ENCODE results near the gene CIAO2B.
"Not testable (repeated sequence)": the region's sequence is repeated elsewhere in the genome, so short reads cannot be mapped to it uniquely, and the experiment has no call there.

CIAO2B gene

GRCh38 chr16:66934138-66934838 lies at the start of gene CIAO2B:
Gene CIAO2B, minus strand, starts transcription at chr16:66934402. Its CDS starts 38 bp downstream, at chr16:66934364.
- peak; percentile 68 to 86 (median 81) for DNase-seq

- DNase-seq, result no peak
Observed at GRCh38 chr16:66983033-66983432, 48.8 kb upstream of the CIAO2B start.

DNA sequence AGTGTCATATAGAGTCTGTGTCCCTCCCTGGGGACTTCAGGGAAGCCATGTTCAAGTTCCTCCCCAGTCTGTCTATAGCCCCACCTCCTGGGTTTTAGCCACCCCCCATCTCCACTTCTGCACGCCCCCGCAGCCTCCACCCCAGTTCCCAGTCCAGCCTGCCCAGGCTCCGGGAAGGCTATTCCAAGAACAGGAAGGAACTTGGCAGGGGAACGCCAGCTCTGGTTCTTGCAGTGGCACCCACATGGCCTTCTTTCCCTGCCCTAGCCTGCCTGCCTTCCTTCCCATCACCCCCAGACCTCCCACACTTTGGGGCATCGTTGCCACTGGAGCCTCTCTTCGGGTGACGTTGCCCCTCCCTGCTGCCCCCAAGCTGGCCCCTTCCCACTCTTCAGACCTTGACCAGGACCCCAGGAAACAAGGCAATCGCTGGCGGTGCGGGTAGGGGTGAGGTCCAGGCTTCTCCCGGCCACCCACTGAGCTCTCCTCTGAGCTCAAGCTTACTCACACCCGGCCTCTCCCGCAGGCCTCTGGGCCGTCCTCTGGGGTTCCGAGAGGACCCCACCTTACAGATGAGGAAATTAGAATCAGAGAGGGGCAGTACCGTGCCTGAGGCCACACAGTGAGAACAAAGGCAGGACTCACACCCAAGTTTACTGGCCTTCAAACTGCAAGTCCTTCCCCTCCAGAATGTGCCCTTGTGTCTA lies 45.0 kb upstream of the CIAO2B start:
- DNase-seq, result no peak

GRCh38 chr16:66977341-66978113 lies 43.3 kb upstream of the CIAO2B start:
- DNase-seq, result peak; percentile 60 to 81 (median 61)

DNA sequence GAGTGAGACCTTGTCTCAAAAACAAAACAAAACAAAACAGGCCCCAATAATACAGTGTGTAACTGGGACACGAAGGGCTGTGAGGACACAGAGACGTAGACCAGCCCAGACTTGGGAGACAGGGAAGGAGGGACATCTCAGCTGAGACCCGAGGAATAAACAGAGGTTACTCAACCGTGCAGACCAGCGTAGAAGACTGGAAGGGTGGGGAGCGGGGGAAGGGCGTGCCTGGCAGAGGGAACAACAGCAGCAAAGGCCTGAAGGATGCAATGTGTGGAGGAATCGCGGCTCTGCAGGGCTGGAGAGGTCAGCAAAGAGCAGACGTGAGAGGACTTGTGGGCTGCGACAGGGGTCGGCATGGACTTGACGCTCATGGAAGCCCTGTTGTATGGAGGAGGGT lies 42.5 kb upstream of the CIAO2B start:
- DNase-seq, result peak in 1 of 3 experiments; percentile 7

GRCh38 chr16:66975302-66975893 lies 41.2 kb upstream of the CIAO2B start:
- no peak for DNase-seq

DNA sequence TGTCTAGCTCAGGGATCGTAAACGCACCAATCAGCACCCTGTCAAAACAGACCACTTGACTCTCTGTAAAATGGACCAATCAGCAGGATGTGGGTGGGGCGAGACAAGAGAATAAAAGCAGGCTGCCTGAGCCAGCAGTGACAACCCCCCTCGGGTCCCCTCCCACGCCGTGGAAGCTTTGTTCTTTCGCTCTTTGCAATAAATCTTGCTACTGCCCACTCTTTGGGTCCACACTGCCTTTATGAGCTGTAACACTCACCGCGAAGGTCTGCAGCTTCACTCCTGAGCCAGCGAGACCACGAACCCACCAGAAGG lies 40.7 kb upstream of the CIAO2B start:
- peak in 2 of 3 experiments; percentile 6 to 29 for DNase-seq

DNA sequence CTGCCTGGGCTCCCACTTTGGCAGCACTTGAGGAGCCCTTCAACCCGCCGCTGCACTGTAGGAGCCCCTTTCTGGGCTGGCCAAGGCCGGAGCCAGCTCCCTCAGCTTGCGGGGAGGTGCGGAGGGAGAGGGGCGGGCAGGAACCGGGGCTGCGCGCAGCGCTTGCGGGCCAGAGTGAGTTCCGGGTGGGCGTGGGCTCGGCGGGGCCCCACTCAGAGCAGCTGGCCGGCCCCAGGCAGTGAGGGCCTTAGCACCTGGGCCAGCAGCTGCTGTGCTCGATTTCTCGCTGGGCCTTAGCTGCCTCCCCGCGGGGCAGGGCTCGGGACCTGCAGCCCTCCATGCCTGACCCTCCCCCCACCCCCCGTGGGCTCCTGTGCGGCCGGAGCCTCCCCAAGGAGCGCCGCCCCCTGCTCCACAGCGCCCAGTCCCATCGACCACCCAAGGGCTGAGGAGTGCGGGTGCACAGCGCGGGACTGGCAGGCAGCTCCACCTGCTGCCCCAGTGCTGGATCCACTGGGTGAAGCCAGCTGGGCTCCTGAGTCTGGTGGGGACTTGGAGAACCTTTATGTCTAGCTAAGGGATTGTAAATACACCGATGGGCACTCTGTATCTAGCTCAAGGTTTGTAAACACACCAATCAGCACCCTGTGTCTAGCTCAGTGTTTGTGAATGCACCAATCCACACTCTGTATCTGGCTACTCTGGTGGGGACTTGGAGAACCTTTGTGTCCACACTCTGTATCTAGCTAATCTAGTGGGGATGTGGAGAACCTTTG lies 40.1 kb upstream of the CIAO2B start:
- not testable (repeated sequence) for DNase-seq

DNA sequence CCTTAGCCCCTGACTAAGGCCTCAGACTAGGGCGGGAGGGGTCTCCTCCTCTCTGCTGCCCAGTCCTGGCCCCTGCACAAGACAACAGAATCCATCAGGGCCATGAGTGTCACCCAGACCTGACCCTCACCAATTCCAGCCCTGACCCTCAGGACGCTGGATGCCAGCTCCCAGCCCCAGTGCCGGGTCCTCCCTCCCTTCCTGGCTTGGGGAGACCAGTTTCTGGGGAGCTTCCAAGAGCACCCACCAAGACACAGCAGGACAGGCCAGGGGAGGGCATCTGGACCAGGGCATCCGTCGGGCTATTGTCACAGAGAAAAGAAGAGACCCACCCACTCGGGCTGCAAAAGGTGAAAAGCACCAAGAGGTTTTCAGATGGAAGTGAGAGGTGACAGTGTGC lies 39.5 kb upstream of the CIAO2B start:
- no peak for DNase-seq

GRCh38 chr16:66972983-66973382 lies 38.8 kb upstream of the CIAO2B start:
- DNase-seq, result no peak

GRCh38 chr16:66970775-66971720 lies 36.8 kb upstream of the CIAO2B start:
- no peak for DNase-seq

- DNase-seq, result no peak
Observed at GRCh38 chr16:66968847-66969246, 34.6 kb upstream of the CIAO2B start.

- peak in 1 of 3 experiments; percentile 3 for DNase-seq
Observed at GRCh38 chr16:66964049-66964448, 29.8 kb upstream of the CIAO2B start.

- no peak for DNase-seq
Observed at GRCh38 chr16:66961914-66962313, 27.7 kb upstream of the CIAO2B start.

GRCh38 chr16:66961065-66961744 lies 27.0 kb upstream of the CIAO2B start, which contains the start of gene CES3:
Gene CES3, plus strand, starts transcription at chr16:66961266. Its CDS starts 42 bp downstream, at chr16:66961308.
- DNase-seq, result peak; percentile 9 to 35 (median 27)

- no peak for DNase-seq
Observed at GRCh38 chr16:66960270-66960669, 26.1 kb upstream of the CIAO2B start.

- DNase-seq, result no peak
Observed at GRCh38 chr16:66959704-66960161, 25.5 kb upstream of the CIAO2B start.

DNA sequence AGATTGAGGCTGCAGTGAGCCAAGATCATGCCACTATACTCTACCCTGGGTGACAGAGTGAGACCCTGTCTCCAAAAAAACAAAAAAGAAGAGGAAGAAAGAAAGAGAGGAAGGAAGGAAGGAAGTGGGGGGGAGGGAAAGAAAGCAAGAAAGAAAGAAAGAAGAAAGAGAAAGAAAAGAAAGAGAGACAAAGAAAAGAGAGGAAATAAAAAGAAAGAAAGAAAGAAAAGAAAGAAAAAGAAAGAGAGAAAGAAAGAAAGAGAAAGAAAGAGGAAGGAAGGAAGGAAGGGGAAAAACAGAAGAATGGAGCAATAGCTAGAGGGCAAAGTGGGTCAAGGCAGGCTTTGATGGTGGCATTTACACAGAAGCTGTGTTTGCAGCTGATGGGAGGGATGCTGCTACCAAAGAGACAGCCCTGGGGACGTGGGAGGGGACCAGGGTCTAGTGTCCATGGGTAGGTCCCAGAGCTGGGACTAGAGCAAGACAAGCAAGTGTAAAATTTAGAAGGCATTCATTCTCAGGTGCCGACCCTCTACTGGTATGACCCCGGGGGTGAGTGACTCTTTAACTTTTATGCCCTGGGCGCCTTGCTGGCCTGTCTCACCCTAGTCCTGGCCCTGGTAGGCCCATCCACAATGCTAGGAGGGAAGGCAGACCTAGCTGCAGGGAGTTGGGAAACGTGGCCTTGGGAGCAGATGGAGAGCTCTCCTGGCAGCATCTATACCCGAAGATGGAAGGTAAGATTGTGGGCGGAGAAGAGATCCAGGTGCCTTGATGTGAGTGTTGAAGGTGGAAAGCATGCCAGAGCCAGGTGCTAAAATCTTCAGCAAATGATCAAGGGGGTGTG lies 24.9 kb upstream of the CIAO2B start:
- no peak for DNase-seq

DNA sequence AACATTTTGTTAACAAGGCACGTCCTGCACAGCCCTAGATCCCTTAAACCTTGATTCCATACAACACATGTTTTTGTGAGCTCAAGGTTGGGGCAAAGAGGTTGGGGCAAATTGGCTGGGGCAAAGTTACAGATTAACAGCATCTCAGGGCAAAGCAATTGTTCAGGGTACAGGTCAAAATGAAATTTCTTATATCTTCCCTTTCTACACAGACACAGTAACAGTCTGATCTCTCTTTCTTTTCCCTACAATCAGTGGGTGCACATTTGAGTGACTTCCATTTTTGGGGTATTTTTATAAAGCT lies 21.9 kb upstream of the CIAO2B start:
- DNase-seq, result not testable (repeated sequence)
